C4-2B (cell line): Measurements from ENCODE around the gene B4GALT6.

Source experiments
- ZFX ChIP-seq: fragments of 450-650 bp; IDR thresholded peaks from 2 replicates; pipeline ENCODE4 v1.6.1; 2017
- TF ChIP-seq, protein P1 (sequence below): fragments of 450-650 bp; conservative IDR thresholded peaks from 2 replicates; pipeline ENCODE4 v1.5.1; 2017; ENCODE audit warnings: mild to moderate bottlenecking

DNA sequence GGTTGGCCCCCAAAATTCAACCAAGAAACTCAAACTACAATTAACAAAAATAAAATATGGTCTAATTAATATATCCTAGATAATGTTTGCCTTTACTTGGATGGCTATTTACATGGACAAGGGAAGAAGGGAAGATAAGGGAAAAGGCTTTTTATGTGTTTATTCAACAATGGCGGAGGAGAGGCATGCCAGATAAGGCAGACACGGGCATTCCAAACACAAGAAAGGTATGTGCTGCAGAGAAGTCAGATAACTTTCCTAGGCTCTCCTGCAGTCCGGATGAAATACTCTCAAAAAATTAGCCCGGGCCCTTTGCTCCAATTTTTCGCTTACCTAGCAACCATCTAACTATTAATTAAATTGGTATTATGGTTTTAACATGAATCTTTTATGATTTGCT is 97.8 kb downstream of the B4GALT6 start:
- TF ChIP-seq, protein P1, sequence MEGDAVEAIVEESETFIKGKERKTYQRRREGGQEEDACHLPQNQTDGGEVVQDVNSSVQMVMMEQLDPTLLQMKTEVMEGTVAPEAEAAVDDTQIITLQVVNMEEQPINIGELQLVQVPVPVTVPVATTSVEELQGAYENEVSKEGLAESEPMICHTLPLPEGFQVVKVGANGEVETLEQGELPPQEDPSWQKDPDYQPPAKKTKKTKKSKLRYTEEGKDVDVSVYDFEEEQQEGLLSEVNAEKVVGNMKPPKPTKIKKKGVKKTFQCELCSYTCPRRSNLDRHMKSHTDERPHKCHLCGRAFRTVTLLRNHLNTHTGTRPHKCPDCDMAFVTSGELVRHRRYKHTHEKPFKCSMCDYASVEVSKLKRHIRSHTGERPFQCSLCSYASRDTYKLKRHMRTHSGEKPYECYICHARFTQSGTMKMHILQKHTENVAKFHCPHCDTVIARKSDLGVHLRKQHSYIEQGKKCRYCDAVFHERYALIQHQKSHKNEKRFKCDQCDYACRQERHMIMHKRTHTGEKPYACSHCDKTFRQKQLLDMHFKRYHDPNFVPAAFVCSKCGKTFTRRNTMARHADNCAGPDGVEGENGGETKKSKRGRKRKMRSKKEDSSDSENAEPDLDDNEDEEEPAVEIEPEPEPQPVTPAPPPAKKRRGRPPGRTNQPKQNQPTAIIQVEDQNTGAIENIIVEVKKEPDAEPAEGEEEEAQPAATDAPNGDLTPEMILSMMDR = no peak
- TF ChIP-seq ZFX = no peak
